ENCODE results near the gene SLC17A7.

GRCh38 chr19:49441960-49442350 is 628 bp upstream of the SLC17A7 start:
- TF ChIP-seq CTCF (IDR thresholded peaks at IDR 0.05; ENCODE audit: control extremely low read depth in 1 of 3, insufficient read depth in 1 of 3, low read depth in 1 of 3, low read length in 3 of 3), result no peak
- TF ChIP-seq GABPA (IDR thresholded peaks at IDR 0.05; ENCODE audit: borderline replicate concordance, insufficient read depth, low read length), result no peak
- no peak for TF ChIP-seq RXRA (IDR thresholded peaks at IDR 0.05; ENCODE audit: insufficient read depth, low read depth, low read length)
- TF ChIP-seq CREB1 (IDR thresholded peaks at IDR 0.05), result no peak
- no peak for TF ChIP-seq SIX5 (IDR thresholded peaks at IDR 0.05; ENCODE audit: low read depth, low read length)
